Loucy (cell line): ENCODE measurements around the gene GAS7.

Experiments
- H2AFZ ChIP-seq: fragments of 200-600 bp; sonication (generic); 2 replicates; pipeline ENCODE4 v1.6.0; 2016; ENCODE audit warnings: antibody characterized with exemption, mild to moderate bottlenecking, low read length, moderate library complexity
- H3F3A ChIP-seq: fragments of 200-600 bp; 2 replicates; pipeline ENCODE4 v1.6.0; 2016; ENCODE audit warnings: antibody characterized with exemption, low read depth, mild to moderate bottlenecking
- H3K27me3 ChIP-seq: fragments of 200-600 bp; sonication (generic); 2 replicates; pipeline ENCODE4 v1.6.1; 2014; ENCODE audit warnings: low read length, mild to moderate bottlenecking; ENCODE audit not compliant: insufficient read depth, poor library complexity, severe bottlenecking
- H3K36me3 ChIP-seq: fragments of 200-600 bp; sonication (generic); 2 replicates; pipeline ENCODE4 v1.6.1; 2016; ENCODE audit warnings: low read length; ENCODE audit not compliant: insufficient read depth
- H3K4me1 ChIP-seq: fragments of 200-600 bp; sonication (generic); 2 replicates; pipeline ENCODE4 v1.5.1; 2014; ENCODE audit warnings: low read length, mild to moderate bottlenecking; ENCODE audit not compliant: insufficient read depth, poor library complexity, severe bottlenecking
- H3K4me2 ChIP-seq: fragments of 200-600 bp; sonication (generic); 2 replicates; pipeline ENCODE4 v1.6.0; 2014; ENCODE audit warnings: antibody characterized with exemption, low read length, low read depth, mild to moderate bottlenecking; ENCODE audit not compliant: poor library complexity, severe bottlenecking
- H3K4me3 ChIP-seq: fragments of 200-600 bp; sonication (generic); 2 replicates; pipeline ENCODE4 v1.5.1; 2014; ENCODE audit warnings: low read length, mild to moderate bottlenecking, mixed read lengths; ENCODE audit not compliant: poor library complexity, severe bottlenecking
- H3K79me2 ChIP-seq: fragments of 200-600 bp; sonication (generic); 2 replicates; pipeline ENCODE4 v1.6.1; 2014; ENCODE audit warnings: low read length; ENCODE audit not compliant: insufficient read depth
- H3K9ac ChIP-seq: fragments of 200-600 bp; sonication (generic); 2 replicates; pipeline ENCODE4 v1.6.0; 2014; ENCODE audit warnings: mild to moderate bottlenecking, low read depth, low read length, moderate library complexity; ENCODE audit not compliant: poor library complexity, severe bottlenecking
- H3K9me2 ChIP-seq: fragments of 200-600 bp; sonication (generic); replicated peaks from 2 replicates; pipeline ENCODE4 v1.6.1; 2016; ENCODE audit warnings: low read depth, low read length, mixed read lengths
- H3K9me3 ChIP-seq: fragments of 200-600 bp; sonication (generic); 2 replicates; pipeline ENCODE4 v1.6.1; 2014; ENCODE audit warnings: mild to moderate bottlenecking, antibody characterized with exemption, low read length, low read depth; ENCODE audit not compliant: insufficient read depth
- H4K20me1 ChIP-seq: fragments of 200-600 bp; sonication (generic); 2 replicates; pipeline ENCODE4 v1.6.0; 2014; ENCODE audit warnings: antibody characterized with exemption, low read length, mild to moderate bottlenecking; ENCODE audit not compliant: insufficient read depth, poor library complexity, severe bottlenecking
- CTCF ChIP-seq: fragments of 200-600 bp; sonication (generic); conservative IDR thresholded peaks from 2 replicates; pipeline ENCODE4 v1.5.1; 2014; ENCODE audit warnings: mild to moderate bottlenecking, antibody characterized with exemption, low read length
- EZH2phosphoT487 ChIP-seq: fragments of 200-600 bp; IDR thresholded peaks from 2 replicates; pipeline ENCODE4 v1.6.1; 2018; ENCODE audit warnings: antibody characterized with exemption, mild to moderate bottlenecking, moderate library complexity, borderline replicate concordance

GAS7 gene

GRCh38 chr17:9937901-9938300 lies 260.5 kb downstream of the GAS7 start:
- H3K27me3 ChIP-seq, result no peaks in the 10 kb centered on the region
- H3K79me2 ChIP-seq, result no peaks in the 10 kb centered on the region
- H3K9me3 ChIP-seq, result no peaks in the 10 kb centered on the region; the same call in 1 of the 2 replicates
- H3K9me2 ChIP-seq, result no peaks in the 10 kb centered on the region
- H4K20me1 ChIP-seq, result no peaks in the 10 kb centered on the region
- TF ChIP-seq CTCF (no peak), EZH2phosphoT487 (no peak)
- H3F3A ChIP-seq, result no peaks in the 10 kb centered on the region
- H3K4me2 ChIP-seq, result no peak overlapping the region
- no peaks in the 10 kb centered on the region for H3K4me1 ChIP-seq
- no peak overlapping the region for H3K4me3 ChIP-seq
- H3K9ac ChIP-seq, result no peak overlapping the region
- no peak overlapping the region for H2AFZ ChIP-seq
- peaks cover 65% of the 10 kb centered on the region for H3K36me3 ChIP-seq

DNA sequence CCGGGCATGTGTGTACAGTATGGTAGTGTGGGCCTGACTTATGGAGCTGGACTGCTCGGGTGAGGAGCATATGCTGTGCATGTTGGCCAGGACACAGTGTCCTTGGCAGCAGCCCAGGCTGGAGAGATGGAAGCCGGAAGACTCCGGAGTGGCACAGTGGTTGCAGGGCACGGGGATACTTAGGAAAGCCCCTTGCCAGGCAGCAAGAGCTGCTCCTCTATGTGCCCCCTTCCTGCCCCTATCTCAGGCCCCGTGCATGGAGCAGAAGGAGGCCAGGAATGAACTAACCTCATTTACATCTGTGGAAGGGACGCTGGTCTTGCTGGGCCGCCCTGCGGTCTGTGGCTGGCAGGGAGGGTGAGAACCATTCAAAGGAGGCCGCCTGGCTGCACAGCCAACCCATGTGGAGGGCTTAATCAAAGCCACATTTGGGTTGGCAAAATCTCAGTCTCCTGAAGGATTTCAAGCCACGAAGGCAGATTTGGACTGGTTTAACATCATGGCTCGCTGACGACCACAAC lies 261.1 kb downstream of the GAS7 start:
- Histone ChIP-seq H3K27me3 (no peaks in the 10 kb centered on the region), H2AFZ (no peak overlapping the region), H3K4me2 (no peak overlapping the region), H3K79me2 (no peaks in the 10 kb centered on the region), H4K20me1 (no peaks in the 10 kb centered on the region), H3K4me1 (no peaks in the 10 kb centered on the region), H3F3A (no peaks in the 10 kb centered on the region), H3K36me3 (peaks cover 63% of the 10 kb centered on the region), H3K9ac (no peak overlapping the region), H3K9me2 (no peaks in the 10 kb centered on the region), H3K4me3 (no peak overlapping the region), H3K9me3 (no peaks in the 10 kb centered on the region; the same call in 1 of the 2 replicates)
- TF ChIP-seq CTCF, result no peak
- TF ChIP-seq EZH2phosphoT487, result no peak

DNA sequence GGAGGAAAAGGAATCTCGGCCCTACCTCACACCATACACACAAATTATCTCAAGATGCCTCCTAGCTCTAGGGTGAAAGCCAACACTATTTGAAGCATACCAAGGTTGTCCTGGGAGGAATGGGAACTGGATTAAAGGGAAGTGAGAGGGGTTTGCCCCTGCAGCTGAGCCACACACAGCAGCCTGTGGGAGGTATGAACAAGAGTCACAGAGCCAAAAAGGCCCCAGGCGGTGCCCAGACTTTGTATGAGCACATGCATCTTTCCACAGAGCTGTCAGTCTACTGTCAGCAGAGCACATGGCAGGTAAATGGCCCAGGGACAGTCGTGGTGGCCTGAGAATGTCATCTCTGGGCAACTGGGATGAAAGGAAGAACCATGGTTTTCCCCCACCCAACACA lies 262.3 kb downstream of the GAS7 start:
- Histone ChIP-seq H3K36me3 (peaks cover 60% of the 10 kb centered on the region), H3K9me2 (no peaks in the 10 kb centered on the region)

More for the DNA sequence above, 262.3 kb downstream of the GAS7 start:
- Histone ChIP-seq H3K4me1 (no peaks in the 10 kb centered on the region), H3F3A (no peaks in the 10 kb centered on the region), H3K4me2 (no peak overlapping the region), H3K9ac (no peak overlapping the region), H3K4me3 (no peak overlapping the region), H4K20me1 (no peaks in the 10 kb centered on the region), H3K27me3 (no peaks in the 10 kb centered on the region), H3K9me3 (no peaks in the 10 kb centered on the region; the same call in 1 of the 2 replicates), H2AFZ (no peak overlapping the region), H3K79me2 (no peaks in the 10 kb centered on the region)
- TF ChIP-seq EZH2phosphoT487, result no peak
- no peak for TF ChIP-seq CTCF
